Measurements from ENCODE around the gene RBM28. TPM values are rescaled to one million over a fixed set of nuclear protein-coding genes. Genes with fewer than 3 reads are reported as not detected.
"Not testable (repeated sequence)": the region's sequence is repeated elsewhere in the genome, so short reads cannot be mapped to it uniquely, and the experiment has no call there.

RBM28 gene
- total RNA-seq, 1 experiment from 2014 or later = 54.1 TPM

GRCh38 chr7:128284102-128284501, 59.6 kb downstream of the RBM28 start:
- CTCF ChIA-PET = no interaction called here
- POLR2A ChIA-PET = no interaction called here
- DNase-seq (ENCODE audit: low read depth, low spot score) = no peak
- Histone ChIP-seq H3K9me3 (ENCODE audit: control insufficient read depth, insufficient read depth, low read depth, low read length) (peaks cover 7% of the 10 kb centered on the region; the same call in 1 of the 2 replicates), H3K27ac (ENCODE audit: low read length) (no peak overlapping the region), H3K27me3 (ENCODE audit: control insufficient read depth, insufficient read depth, low read length) (no peaks in the 10 kb centered on the region), H3K4me1 (ENCODE audit: control insufficient read depth, insufficient read depth, low read length) (no peaks in the 10 kb centered on the region), H3K36me3 (ENCODE audit: control insufficient read depth, insufficient read depth, low read length) (no peaks in the 10 kb centered on the region), H3K4me3 (ENCODE audit: low read depth in 2 of 2, low read length in 2 of 2) (no peak overlapping the region)
- intact Hi-C loops (cut with micrococcal nuclease; ENCODE audit: unreplicated experiment) (no loop called here), in situ Hi-C loops (cut with HindIII; ENCODE audit: low pct_unique_long_range_greater_than_20kb, low sequenced_read_pairs) (no loop called here)
- no peak for TF ChIP-seq CTCF (IDR thresholded peaks at IDR 0.05)
- TF ChIP-seq TCF7L2 (IDR thresholded peaks at IDR 0.05; ENCODE audit: low read depth, low read length) = no peak
- no peak for TF ChIP-seq SIN3A (IDR thresholded peaks at IDR 0.05; ENCODE audit: borderline replicate concordance, insufficient read depth, low read depth, low read length)
- TF ChIP-seq REST (IDR thresholded peaks at IDR 0.05; ENCODE audit: insufficient read depth in 1 of 2, low read depth in 2 of 2, low read length in 1 of 2) = no peak
- TF ChIP-seq POLR2AphosphoS5 (IDR thresholded peaks at IDR 0.05; ENCODE audit: low read depth, low read length) = no peak
- no TSS peak for BruUV-seq (replicated peaks)
- ATAC-seq = no peak

GRCh38 chr7:128281605-128282380, 61.9 kb downstream of the RBM28 start:
- in situ Hi-C loops (cut with HindIII; ENCODE audit: low pct_unique_long_range_greater_than_20kb, low sequenced_read_pairs) (no loop called here), intact Hi-C loops (cut with micrococcal nuclease; ENCODE audit: unreplicated experiment) (no loop called here)
- H3K36me3 ChIP-seq (ENCODE audit: control insufficient read depth, insufficient read depth, low read length) = no peaks in the 10 kb centered on the region
- ChIA-PET CTCF (no interaction called here), POLR2A (no interaction called here)
- BruUV-seq (replicated peaks) = no TSS peak
- no peak overlapping the region for H3K27ac ChIP-seq (ENCODE audit: low read length)
- TF ChIP-seq REST (IDR thresholded peaks at IDR 0.05; ENCODE audit: insufficient read depth in 1 of 2, low read depth in 2 of 2, low read length in 1 of 2) (no peak), POLR2AphosphoS5 (IDR thresholded peaks at IDR 0.05; ENCODE audit: low read depth, low read length) (no peak), SIN3A (IDR thresholded peaks at IDR 0.05; ENCODE audit: borderline replicate concordance, insufficient read depth, low read depth, low read length) (no peak), CTCF (IDR thresholded peaks at IDR 0.05) (no peak), TCF7L2 (IDR thresholded peaks at IDR 0.05; ENCODE audit: low read depth, low read length) (no peak)
- DNase-seq (ENCODE audit: low read depth, low spot score) = no peak
- H3K9me3 ChIP-seq (ENCODE audit: control insufficient read depth, insufficient read depth, low read depth, low read length) = peaks cover 7% of the 10 kb centered on the region; the same call in 1 of the 2 replicates
- H3K27me3 ChIP-seq (ENCODE audit: control insufficient read depth, insufficient read depth, low read length) = no peaks in the 10 kb centered on the region
- no peak for ATAC-seq
- H3K4me1 ChIP-seq (ENCODE audit: control insufficient read depth, insufficient read depth, low read length) = no peaks in the 10 kb centered on the region
- H3K4me3 ChIP-seq (ENCODE audit: low read depth in 2 of 2, low read length in 2 of 2) = no peak overlapping the region

GRCh38 chr7:128280451-128280850, 63.3 kb downstream of the RBM28 start:
- H3K4me1 ChIP-seq (ENCODE audit: control insufficient read depth, insufficient read depth, low read length); H3K9me3 ChIP-seq (ENCODE audit: control insufficient read depth, insufficient read depth, low read depth, low read length); POLR2A ChIA-PET; DNase-seq (ENCODE audit: low read depth, low spot score); H3K27ac ChIP-seq (ENCODE audit: low read length); H3K27me3 ChIP-seq (ENCODE audit: control insufficient read depth, insufficient read depth, low read length); H3K4me3 ChIP-seq (ENCODE audit: low read depth in 2 of 2, low read length in 2 of 2); BruUV-seq (replicated peaks); CTCF ChIA-PET; ATAC-seq; H3K36me3 ChIP-seq (ENCODE audit: control insufficient read depth, insufficient read depth, low read length); in situ Hi-C loops (cut with HindIII; ENCODE audit: low pct_unique_long_range_greater_than_20kb, low sequenced_read_pairs); intact Hi-C loops (cut with micrococcal nuclease; ENCODE audit: unreplicated experiment): not testable (repeated sequence)

Measured in Panc1 (cell line).